Mesendoderm (in vitro differentiated cells): ENCODE results near the gene KRT80.

Experiments
- DNase-seq: peaks from one replicate; pipeline ENCODE4 v3.0.0; 2013
- H2AK5ac ChIP-seq: 2 replicates; pipeline ENCODE4 v1.6.1; 2013; ENCODE audit warnings: low read length, inconsistent platforms
- H2BK120ac ChIP-seq: 2 replicates; pipeline ENCODE4 v1.6.1; 2013; ENCODE audit warnings: low read depth, mild to moderate bottlenecking, low read length, moderate library complexity, mixed read lengths
- H2BK15ac ChIP-seq: replicated peaks from 2 replicates; pipeline ENCODE4 v1.6.1; 2013; ENCODE audit warnings: low read depth, mild to moderate bottlenecking, moderate library complexity
- H2BK5ac ChIP-seq: 2 replicates; pipeline ENCODE4 v1.6.1; 2013; ENCODE audit warnings: low read length, inconsistent platforms
- H3K18ac ChIP-seq: 2 replicates; pipeline ENCODE4 v1.6.1; 2013; ENCODE audit warnings: mild to moderate bottlenecking, low read length, mixed read lengths
- H3K23ac ChIP-seq: one replicate; pipeline ENCODE4 v1.6.1; 2013; ENCODE audit warnings: low read length
- H3K27ac ChIP-seq: 2 replicates; pipeline ENCODE4 v1.5.1; 2013; ENCODE audit warnings: low read depth, mild to moderate bottlenecking, inconsistent platforms, low read length, moderate library complexity
- H3K27me3 ChIP-seq: 2 replicates; pipeline ENCODE4 v1.6.1; 2013; ENCODE audit warnings: low read length, control low read depth, mild to moderate bottlenecking, inconsistent platforms; ENCODE audit not compliant: insufficient read depth, poor library complexity
- H3K36me3 ChIP-seq: 2 replicates; pipeline ENCODE4 v1.6.1; 2013; ENCODE audit warnings: low read length, inconsistent platforms; ENCODE audit not compliant: control insufficient read depth, insufficient read depth
- H3K4ac ChIP-seq: one replicate; pipeline ENCODE4 v1.6.1; 2013; ENCODE audit warnings: low read depth, mild to moderate bottlenecking, low read length, moderate library complexity
- H3K4me1 ChIP-seq: 2 replicates; pipeline ENCODE4 v1.6.1; 2013; ENCODE audit warnings: low read depth, low read length, inconsistent platforms; ENCODE audit not compliant: control insufficient read depth
- H3K4me2 ChIP-seq: 2 replicates; pipeline ENCODE4 v1.6.1; 2013; ENCODE audit warnings: low read length
- H3K4me3 ChIP-seq: 2 replicates; pipeline ENCODE4 v1.5.1; 2013; ENCODE audit warnings: mild to moderate bottlenecking, low read length
- H3K56ac ChIP-seq: one replicate; pipeline ENCODE4 v1.6.1; 2013; ENCODE audit warnings: low read length
- H3K79me1 ChIP-seq: 2 replicates; pipeline ENCODE4 v1.6.1; 2013; ENCODE audit warnings: low read length, inconsistent platforms
- H3K79me2 ChIP-seq: 2 replicates; pipeline ENCODE4 v1.6.1; 2013; ENCODE audit warnings: mild to moderate bottlenecking, low read length; ENCODE audit not compliant: control insufficient read depth, insufficient read depth
- H3K9ac ChIP-seq: 2 replicates; pipeline ENCODE4 v1.6.1; 2013; ENCODE audit warnings: low read length, inconsistent platforms
- H4K5ac ChIP-seq: one replicate; pipeline ENCODE4 v1.6.1; 2013; ENCODE audit warnings: low read length
- H4K8ac ChIP-seq: one replicate; pipeline ENCODE4 v1.6.1; 2013; ENCODE audit warnings: low read depth, mild to moderate bottlenecking, control low read depth, low read length, moderate library complexity
- WGBS: extraction: QIAGEN DNeasy Blood & Tissue Kit; methylation state at CpG from one replicate; pipeline ENCODE4 v1.1.7; 2013; ENCODE audit warnings: low lambda C conversion rate, missing lambda C conversion rate; ENCODE audit not compliant: insufficient coverage; ENCODE audit errors: extremely low coverage; 5-methylcytosine and 5-hydroxymethylcytosine counted together

Gene KRT80

DNA sequence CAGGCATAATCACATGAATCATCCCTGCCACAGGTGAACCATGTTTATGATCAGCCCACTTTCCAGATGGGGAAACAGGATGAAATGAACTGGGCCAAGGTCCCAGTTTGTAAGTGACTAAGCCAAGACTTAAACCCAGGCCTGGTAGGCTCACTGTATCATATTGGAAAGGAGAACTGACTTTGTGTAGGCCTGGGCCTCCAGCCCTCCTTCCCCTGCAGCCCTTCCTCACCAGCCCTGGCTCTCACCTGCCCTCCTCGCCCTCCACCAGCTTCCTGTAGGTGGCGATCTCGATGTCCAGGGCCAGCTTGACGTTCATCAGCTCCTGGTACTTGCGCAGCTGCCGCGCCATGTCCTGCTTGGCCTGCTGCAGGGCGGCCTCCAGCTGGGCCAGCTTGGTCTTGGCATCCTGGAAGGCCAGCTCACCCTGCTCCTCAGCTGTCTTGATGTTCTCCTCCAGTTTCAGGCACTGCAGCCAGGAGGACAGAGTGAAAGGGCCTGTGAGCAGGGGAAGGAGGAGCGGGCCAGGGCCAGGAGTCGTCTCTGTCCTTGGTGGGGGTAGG is 19.8 kb downstream of the KRT80 start:
- peak; percentile 76 for DNase-seq
- Histone ChIP-seq H3K4me1 (no peaks in the 10 kb centered on the region), H3K36me3 (no peaks in the 10 kb centered on the region), H3K4me2 (no peak overlapping the region), H3K23ac (no peak overlapping the region), H3K4ac (no peak overlapping the region), H3K27me3 (no peaks in the 10 kb centered on the region), H2BK120ac (no peak overlapping the region), H2BK15ac (no peak overlapping the region), H3K9ac (no peak overlapping the region), H3K79me2 (no peaks in the 10 kb centered on the region), H4K5ac (no peak overlapping the region), H3K18ac (no peak overlapping the region), H2BK5ac (no peak overlapping the region), H3K4me3 (no peak overlapping the region), H4K8ac (no peak overlapping the region), H3K27ac (no peak overlapping the region), H3K56ac (no peak overlapping the region), H2AK5ac (no peak overlapping the region), H3K79me1 (no peaks in the 10 kb centered on the region)
- no CpG with 5 or more reads among the region's 10 CpGs for WGBS

DNA sequence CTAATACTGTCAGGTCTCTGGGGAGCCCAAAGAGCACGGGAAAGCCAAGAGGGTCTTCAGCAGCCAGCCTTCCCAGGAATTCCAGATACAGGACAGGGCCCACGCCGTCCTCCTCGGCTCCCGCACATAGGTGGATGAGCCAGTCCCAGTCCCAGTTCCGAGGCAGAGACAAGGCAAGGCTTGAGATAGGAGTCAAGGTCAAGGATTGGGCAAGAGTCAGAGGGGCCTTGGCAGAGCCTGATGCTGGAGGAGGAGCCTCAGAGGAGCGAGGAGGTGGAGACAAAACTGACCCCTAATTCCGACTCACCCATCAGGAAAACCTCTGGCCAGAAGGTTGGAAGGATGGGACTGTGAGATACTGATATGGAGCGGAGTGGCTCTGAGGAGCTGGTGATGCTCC is 21.0 kb downstream of the KRT80 start:
- no peak overlapping the region for H4K5ac ChIP-seq
- no peak overlapping the region for H3K9ac ChIP-seq
- no peak overlapping the region for H3K4me3 ChIP-seq
- no peaks in the 10 kb centered on the region for H3K27me3 ChIP-seq
- H3K4me2 ChIP-seq: no peak overlapping the region
- H3K4ac ChIP-seq: no peak overlapping the region
- no peak overlapping the region for H2AK5ac ChIP-seq
- H3K79me2 ChIP-seq: no peaks in the 10 kb centered on the region
- no peak for DNase-seq
- no peaks in the 10 kb centered on the region for H3K4me1 ChIP-seq
- no peak overlapping the region for H2BK5ac ChIP-seq
- H2BK15ac ChIP-seq: no peak overlapping the region
- no peak overlapping the region for H2BK120ac ChIP-seq
- no peaks in the 10 kb centered on the region for H3K36me3 ChIP-seq
- no peaks in the 10 kb centered on the region for H3K79me1 ChIP-seq
- H3K56ac ChIP-seq: no peak overlapping the region
- H4K8ac ChIP-seq: no peak overlapping the region
- no peak overlapping the region for H3K23ac ChIP-seq
- no CpG with 5 or more reads among the region's 9 CpGs for WGBS
- H3K27ac ChIP-seq: no peak overlapping the region
- H3K18ac ChIP-seq: no peak overlapping the region

DNA sequence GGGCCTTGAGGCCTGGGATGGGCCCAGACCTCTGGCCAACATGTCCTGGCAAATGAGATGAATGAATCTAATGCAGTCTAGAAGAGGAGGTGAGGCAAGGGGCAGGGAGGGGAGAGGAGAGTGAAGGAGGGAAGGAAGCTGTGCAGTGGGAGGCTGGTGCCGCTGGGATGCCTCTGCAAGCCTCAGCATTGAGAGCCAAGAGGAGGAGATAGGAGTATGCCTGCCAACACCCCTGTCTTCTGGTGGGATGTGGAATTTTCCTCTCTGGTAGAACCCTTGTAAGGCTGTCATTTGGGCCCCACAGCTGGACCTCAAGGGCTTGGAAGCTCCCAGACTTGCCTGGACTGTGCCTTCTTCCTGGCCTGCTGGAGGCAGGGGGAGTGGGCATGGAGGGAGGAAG is 21.9 kb downstream of the KRT80 start:
- no peak overlapping the region for H3K18ac ChIP-seq
- H3K4me1 ChIP-seq: no peaks in the 10 kb centered on the region
- H3K9ac ChIP-seq: no peak overlapping the region
- no peak overlapping the region for H3K27ac ChIP-seq
- no peak overlapping the region for H2BK5ac ChIP-seq
- H3K79me2 ChIP-seq: no peaks in the 10 kb centered on the region
- H3K56ac ChIP-seq: peak overlapping the region; percentile 7
- H4K5ac ChIP-seq: no peak overlapping the region
- no peaks in the 10 kb centered on the region for H3K36me3 ChIP-seq
- no peak overlapping the region for H2AK5ac ChIP-seq
- H3K79me1 ChIP-seq: no peaks in the 10 kb centered on the region
- H3K4me3 ChIP-seq: no peak overlapping the region
- no peak overlapping the region for H2BK120ac ChIP-seq
- H2BK15ac ChIP-seq: no peak overlapping the region
- no peak overlapping the region for H3K4ac ChIP-seq
- H4K8ac ChIP-seq: no peak overlapping the region
- DNase-seq: no peak
- H3K23ac ChIP-seq: no peak overlapping the region
- H3K27me3 ChIP-seq: no peaks in the 10 kb centered on the region
- no peak overlapping the region for H3K4me2 ChIP-seq
- WGBS: no CpG with 5 or more reads among the region's 1 CpG

DNA sequence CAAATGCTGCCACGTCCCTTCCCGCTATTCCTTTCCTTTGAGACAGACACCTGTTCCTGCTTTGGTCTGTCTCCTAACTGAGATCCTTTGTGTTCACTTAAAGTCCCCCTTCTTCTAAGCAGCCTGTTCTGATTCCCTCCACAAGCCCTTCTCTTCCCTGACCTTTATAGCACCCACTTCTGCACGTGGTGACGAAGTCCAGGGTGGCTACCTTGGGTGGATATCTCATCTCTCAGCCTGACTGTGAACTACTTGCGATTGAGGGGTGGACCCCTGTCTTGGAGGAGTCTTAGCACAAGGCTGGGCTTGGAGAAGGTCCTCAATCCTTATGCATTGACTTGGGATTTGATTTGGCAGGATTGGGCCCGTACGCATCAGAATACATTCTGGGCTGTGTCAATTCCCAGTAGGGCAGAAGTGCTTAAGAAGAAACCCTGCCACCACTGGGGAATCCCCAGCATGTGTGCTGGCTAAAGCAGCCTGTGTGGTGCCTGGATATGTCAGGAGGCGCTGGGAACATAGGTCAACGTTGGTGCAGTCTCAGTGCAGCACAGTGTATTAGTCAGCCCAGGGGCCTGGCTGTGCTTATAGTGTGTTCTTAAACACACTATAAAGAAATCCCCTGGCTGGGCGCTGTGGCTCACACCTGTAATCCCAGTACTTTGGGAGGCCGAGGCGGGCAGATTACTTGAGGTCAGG is 23.6 kb downstream of the KRT80 start:
- Histone ChIP-seq H3K56ac (no peak overlapping the region), H3K4me2 (no peak overlapping the region), H3K27me3 (no peaks in the 10 kb centered on the region), H2AK5ac (no peak overlapping the region), H2BK120ac (no peak overlapping the region), H3K4ac (no peak overlapping the region), H4K8ac (no peak overlapping the region), H3K79me1 (no peaks in the 10 kb centered on the region), H3K27ac (no peak overlapping the region), H3K4me1 (peaks cover 1% of the 10 kb centered on the region), H2BK5ac (no peak overlapping the region), H3K36me3 (no peaks in the 10 kb centered on the region), H3K79me2 (no peaks in the 10 kb centered on the region), H2BK15ac (no peak overlapping the region), H3K4me3 (no peak overlapping the region), H3K18ac (no peak overlapping the region), H3K9ac (no peak overlapping the region), H3K23ac (no peak overlapping the region), H4K5ac (no peak overlapping the region)
- no peak for DNase-seq
- WGBS: no CpG with 5 or more reads among the region's 12 CpGs

DNA sequence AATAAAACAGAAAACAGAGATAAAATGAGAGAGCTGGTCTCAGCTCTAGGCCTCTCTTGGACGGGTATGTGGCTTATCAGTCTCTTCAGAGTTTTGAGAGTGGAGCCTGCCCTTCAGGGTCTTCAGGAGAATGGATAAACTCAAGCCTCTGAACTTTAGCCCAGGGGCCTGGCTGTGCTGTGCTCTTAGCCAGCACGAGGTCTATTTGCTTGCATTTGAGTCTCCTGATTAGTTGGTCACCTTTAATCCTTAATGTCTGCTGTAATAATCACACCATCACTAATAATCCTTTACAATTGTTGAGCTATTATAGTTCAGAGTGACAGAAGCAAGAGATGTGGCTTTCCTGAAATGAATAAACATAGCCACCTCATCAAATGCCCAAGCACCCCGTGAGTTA is 24.3 kb downstream of the KRT80 start:
- Histone ChIP-seq H3K79me1 (no peaks in the 10 kb centered on the region), H3K9ac (no peak overlapping the region), H3K4me3 (no peak overlapping the region), H2BK5ac (no peak overlapping the region), H3K56ac (no peak overlapping the region), H4K5ac (no peak overlapping the region), H3K18ac (no peak overlapping the region), H3K79me2 (no peaks in the 10 kb centered on the region), H4K8ac (no peak overlapping the region), H2BK15ac (no peak overlapping the region), H3K36me3 (no peaks in the 10 kb centered on the region), H3K27ac (no peak overlapping the region), H3K23ac (no peak overlapping the region), H2AK5ac (no peak overlapping the region), H3K4me2 (no peak overlapping the region), H3K4me1 (peaks cover 1% of the 10 kb centered on the region), H2BK120ac (no peak overlapping the region), H3K4ac (no peak overlapping the region), H3K27me3 (no peaks in the 10 kb centered on the region)
- WGBS: no CpG with 5 or more reads among the region's 3 CpGs
- DNase-seq: no peak

DNA sequence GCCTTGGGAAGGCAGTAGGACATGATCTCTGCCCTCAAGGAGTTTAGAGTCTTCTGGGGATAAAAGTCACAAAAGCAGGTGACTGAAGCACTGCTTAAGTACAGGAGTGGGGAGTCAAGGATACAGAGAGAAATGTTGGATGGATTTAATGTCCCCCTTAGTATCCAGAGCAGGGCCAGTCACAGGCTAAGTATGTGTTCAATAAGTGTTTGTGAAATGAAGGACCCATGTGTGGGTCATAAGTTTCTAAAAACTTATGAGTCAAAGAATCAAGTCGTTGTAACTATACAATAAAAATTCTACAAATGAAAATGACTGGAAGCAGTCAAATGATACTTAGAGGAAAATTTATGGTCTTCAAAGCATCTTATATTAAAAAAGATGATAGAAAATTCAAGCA is 25.1 kb downstream of the KRT80 start:
- Histone ChIP-seq H3K36me3 (no peaks in the 10 kb centered on the region), H2BK5ac (no peak overlapping the region), H3K79me1 (no peaks in the 10 kb centered on the region), H3K4me2 (no peak overlapping the region), H3K56ac (no peak overlapping the region), H2BK15ac (no peak overlapping the region), H3K4me1 (peaks cover 1% of the 10 kb centered on the region), H3K23ac (no peak overlapping the region), H3K27ac (no peak overlapping the region), H3K79me2 (no peaks in the 10 kb centered on the region), H2BK120ac (no peak overlapping the region), H4K5ac (no peak overlapping the region), H3K9ac (no peak overlapping the region), H3K18ac (no peak overlapping the region), H3K4me3 (no peak overlapping the region), H4K8ac (no peak overlapping the region), H2AK5ac (no peak overlapping the region), H3K4ac (no peak overlapping the region), H3K27me3 (no peaks in the 10 kb centered on the region)
- no peak for DNase-seq
- no CpG with 5 or more reads among the region's 1 CpG for WGBS
